ENCODE results near the gene CYFIP2.

Gene CYFIP2

DNA sequence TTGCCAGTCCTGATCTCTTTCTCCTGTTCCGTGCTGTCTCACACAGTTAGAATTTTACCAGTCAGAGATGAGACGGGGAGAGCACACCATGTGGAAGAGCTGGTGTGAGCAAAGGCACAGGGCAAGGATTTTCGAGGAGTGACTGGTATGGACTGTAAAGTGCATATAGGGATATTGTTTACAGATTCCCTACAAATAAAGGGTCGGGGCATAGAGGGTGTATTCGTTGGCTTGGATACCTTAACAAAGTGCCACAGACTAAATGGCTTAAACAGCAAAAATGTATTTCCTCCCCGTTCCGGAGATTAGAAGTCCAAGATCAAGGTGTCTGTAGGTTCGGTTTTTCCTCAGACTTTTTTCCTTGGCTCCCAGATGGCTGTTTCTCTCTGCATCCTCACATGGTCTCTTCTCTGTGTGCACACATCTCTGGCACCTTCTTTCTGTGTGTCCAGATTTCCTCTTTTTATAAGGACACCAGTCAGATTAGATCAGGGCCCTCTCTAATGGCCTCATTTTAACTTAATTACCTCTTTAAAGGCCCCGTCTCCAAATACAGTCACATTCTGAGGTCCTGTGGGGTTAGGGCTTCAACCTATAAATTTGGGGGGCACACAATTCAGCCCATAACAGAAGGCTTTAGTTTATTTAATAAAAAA, 23.4 kb downstream of the CYFIP2 start:
- DNase-seq, result no peak

DNA sequence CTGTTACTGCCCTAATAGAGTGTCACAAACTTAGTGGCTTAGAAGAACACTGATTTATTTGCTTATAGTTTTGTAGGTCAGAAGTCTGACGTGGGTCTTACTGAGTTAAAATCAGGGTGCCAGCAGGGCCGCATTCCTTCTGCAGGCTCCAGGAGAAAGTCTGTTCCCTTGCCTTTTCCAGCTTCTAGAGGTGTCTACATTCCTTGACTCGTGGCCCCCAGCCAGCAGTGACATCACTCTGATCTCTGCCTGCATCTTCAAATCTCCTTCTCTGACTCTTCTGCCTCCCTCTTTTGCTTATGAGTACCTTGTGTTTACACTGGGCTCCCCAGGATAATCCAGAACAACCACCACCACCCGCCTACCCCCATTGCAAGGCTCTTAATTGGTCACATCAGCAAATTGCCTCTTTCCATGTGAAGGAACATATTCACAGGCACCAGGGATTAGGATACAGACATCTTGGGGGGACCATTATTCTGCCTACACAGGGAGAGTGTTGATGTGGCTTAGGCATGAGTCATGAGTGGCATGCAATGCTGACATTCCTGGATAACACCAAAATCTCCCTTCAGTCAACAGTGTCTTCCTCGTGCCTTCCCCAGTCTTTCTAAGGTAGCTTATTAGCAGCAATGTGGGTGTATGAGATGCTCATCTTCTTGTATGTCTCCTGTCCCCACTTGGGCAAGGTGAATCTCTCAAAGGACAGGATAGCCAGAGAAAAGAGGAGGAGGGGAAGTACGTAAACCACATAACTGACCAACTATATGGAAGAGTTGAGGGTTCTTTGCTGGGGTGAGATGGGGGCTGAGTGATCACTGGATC, 24.4 kb downstream of the CYFIP2 start:
- DNase-seq, result no peak

DNA sequence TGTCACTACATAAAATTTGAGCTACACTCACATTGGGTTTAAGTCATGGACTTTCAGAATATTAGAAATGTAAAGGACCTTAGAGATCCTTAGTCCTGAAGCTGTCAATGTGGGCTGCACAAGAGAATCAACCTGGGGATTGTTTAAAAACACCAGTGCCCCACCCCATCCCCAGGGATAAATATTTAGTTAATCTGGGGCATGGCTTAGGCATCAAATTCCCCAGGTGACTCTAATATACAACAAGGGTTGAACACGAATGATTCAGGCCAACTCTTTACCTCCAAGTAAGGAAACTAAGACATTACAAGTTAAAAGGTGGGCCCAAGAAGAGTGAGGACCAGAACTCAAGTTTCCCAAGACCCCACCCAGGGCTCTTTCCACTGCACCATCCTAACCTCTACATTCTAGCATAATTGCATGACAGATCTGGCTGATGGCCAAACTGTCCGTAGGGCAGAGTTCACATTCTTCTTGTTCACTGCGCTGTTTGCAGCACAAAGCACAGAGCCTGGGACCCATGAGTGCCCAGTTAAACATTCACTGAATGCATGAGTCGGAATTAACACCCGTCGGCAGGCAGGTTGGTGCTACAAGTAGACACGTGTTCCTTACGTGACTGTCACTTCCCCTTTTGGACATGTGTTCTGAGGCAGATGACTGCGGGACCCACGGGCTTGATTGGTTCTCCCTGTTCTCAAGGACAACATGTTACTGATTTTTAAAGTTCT, 25.2 kb downstream of the CYFIP2 start:
- peak; percentile 13 for DNase-seq

DNA sequence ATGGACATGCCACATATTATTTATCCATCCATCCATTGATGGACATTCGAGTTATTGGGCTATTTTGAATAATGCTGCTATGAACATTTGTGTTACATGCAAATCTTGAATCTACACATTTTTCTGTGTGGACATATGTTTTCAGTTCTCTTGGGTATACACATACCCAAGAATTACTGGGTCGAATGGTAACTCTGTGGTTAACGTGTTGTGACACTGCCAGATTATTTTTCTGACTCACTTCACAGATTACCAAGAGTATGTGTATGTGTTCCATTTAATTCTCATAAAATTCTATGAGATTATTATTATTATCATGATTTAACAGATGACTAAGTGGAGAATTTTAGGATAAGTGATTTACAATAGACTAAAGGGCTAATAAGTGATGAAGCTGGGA, 26.7 kb downstream of the CYFIP2 start:
- DNase-seq, result no peak

DNA sequence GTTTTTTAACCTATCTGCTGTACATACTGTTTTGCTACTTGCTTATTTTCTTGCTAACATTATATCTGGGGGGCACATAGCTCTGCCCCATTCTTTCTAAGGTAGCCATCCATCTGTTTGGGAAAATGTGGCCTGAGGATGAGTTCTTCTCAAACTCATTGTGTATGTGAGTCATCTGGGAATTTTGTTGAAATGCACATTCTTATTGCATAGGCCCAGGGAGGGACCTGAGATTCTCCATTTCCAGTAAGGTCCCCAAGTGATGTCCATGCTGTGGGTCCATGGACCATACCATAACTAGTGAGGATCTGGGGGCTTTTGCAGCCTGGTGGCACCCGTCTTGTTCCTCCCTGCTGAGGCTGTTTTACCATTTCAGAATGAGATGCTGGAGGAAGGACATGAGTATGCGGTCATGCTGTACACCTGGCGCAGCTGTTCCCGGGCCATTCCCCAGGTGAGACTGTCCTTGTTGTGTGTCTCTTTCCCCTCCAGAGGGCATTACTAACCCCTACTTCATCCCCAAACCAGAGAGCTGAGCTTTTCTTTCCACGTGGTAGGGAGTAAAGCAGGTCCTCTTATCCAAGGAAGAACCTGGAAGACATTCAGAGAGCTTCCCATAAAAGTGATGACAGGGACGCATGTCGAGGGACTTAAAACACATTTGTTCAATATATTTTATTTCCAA, 28.6 kb downstream of the CYFIP2 start:
- no peak for DNase-seq

DNA sequence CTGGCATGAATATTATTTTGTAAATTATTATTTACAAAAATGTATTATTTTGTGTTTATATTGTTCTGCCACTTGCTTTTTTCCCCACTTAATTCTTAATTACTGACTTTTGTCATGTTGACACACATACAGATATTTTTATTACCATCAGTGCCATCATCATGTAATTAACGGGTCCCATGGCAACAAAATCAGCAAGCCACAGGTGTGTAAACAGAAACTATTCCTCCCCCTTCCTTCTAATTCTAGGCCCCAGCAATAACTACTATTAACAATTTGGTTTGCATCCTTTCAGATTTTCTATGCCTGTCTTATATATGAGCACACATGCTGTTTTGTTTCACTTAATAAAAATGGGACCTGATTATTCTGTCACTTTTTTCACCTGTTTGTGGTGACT, 29.3 kb downstream of the CYFIP2 start:
- no peak for DNase-seq

DNA sequence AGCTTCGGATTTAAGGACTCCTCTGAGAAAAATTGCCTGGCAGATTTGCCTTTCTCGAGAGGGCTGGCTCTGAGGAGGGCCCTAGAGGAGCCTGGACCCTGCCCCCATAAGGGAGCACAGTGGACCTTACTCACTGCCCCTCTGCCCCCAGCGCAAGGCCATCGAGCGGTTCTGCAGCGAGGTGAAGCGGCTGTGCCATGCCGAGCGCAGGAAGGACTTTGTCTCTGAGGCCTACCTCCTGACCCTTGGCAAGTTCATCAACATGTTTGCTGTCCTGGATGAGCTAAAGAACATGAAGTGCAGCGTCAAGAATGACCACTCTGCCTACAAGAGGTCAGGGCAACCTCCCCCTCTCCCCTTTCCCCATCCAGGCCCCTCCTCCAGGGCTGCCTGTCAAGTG, 34.6 kb downstream of the CYFIP2 start:
- no peak for DNase-seq

DNA sequence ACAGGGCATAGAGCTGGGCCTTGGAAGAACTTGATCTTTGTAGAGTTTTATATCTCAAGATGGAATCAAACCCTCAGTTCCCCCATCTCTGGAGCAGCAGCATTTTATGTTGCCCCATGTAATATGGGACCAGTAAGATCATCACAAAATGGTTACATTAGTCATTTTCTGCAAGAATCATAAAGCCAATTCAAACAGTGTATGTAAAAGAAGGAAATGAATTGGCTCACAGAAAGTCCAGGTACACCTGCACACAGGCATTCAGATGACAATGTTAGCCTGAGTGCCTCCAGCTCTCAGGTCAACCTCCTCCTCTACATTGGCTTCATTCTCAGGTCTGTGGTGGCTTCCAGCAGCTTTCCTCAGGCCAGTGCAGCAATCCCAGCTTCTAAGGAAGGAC, 35.1 kb downstream of the CYFIP2 start:
- no peak for DNase-seq

DNA sequence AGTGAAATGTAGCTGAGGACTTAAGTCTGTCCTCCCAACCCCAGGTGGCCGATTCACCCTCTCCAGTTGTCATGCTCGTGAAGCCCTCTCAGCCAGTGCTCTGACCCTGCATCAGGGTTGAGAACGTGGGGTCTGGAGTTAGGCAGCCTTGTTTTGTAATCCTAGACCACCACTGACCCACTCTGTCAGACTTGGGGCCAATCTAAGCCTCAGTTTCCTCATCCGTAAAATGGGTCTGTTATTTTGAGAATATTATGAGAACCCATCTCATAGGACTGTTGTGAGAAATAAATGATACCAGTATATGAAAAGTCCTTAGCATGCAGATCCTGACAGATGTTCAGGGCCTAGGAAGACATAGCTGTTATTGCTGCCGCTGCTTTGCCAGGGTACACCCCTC, 37.1 kb downstream of the CYFIP2 start:
- no peak for DNase-seq

DNA sequence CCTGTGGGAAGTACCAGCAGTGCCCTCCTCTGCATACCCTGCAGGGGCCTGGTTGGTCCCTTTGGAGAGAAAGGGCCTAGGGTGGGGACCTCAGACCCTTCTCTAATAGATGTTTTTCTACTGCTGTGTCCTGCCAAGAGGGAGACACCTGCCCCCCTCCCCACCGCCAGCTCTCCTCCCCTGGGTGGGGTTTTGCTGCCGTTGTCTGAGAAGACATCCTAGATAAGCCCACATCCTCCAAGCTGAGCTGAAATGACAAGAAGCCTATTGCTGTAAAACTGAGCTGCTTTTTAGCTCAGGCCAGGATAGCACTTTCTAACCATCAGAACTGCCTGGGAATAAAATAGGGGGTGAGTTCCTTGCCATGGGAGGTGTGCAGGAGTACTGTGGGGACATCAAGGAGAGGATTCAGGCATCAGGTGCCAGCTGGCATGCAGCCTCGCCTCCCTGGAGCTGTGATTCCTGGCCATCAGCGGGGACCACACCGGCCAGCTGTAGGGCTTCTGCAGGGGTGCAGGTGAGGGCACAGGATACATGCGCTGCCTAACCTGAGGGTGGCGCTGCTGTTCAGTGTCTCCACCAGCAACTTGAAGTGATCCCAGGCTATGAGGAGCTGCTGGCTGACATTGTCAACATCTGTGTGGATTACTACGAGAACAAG, 37.9 kb downstream of the CYFIP2 start:
- no peak for DNase-seq

DNA sequence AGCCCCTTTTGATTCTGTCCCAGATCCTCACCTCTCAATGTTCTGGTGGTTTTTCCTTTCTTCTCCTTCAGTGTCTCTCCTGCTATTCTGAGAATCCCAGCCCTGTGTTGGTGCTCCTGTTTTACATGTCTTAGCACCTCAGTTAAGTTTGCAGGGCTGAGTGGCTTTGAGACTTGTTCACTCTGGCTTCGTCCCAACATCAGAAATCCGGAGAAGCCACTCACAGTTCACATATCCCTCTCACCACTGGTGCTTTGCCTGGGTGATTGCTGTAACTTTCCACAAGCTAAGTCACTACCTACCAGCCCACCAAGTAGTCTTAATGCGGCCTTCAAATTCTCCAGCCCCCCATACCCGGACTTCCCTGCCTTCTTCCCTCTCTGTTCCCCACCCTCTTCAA, 40.2 kb downstream of the CYFIP2 start:
- DNase-seq, result no peak

DNA sequence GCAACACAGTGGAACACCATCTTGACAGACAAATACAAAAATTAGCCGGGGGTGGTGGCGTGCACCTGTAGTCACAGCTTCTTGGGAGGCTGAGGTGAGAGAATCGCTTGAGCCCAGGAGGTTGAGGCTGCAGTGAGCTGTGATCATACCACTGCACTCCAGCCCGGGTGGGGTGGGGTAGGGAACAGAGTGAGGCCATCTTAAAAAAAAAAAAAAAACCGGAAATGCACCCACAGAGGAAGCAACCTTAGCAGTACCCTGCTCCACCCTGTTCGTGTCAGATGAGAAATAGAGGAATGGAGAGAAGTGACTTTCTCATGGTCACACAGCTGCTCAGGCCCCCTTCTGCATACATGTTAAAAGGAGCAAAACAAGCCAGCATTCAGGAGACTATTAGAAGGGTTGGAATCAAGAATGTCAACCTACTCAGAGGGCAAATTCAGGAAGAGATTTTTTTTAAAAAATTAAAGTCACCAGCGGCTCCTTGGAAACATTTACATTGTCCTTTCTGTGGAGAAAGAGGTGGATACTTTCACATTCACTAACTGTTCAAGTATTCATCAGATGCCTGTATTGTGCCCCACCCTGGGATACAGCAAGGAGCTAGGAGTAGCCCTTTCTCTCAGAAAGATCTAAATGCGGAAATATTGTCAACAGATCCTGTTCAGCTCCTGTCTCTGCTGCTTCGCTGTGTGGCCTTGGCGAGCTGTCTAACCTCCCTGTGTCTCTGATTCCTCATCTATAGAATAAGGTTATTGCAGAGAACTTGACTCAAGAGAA, 41.0 kb downstream of the CYFIP2 start:
- peak; percentile 14 for DNase-seq

DNA sequence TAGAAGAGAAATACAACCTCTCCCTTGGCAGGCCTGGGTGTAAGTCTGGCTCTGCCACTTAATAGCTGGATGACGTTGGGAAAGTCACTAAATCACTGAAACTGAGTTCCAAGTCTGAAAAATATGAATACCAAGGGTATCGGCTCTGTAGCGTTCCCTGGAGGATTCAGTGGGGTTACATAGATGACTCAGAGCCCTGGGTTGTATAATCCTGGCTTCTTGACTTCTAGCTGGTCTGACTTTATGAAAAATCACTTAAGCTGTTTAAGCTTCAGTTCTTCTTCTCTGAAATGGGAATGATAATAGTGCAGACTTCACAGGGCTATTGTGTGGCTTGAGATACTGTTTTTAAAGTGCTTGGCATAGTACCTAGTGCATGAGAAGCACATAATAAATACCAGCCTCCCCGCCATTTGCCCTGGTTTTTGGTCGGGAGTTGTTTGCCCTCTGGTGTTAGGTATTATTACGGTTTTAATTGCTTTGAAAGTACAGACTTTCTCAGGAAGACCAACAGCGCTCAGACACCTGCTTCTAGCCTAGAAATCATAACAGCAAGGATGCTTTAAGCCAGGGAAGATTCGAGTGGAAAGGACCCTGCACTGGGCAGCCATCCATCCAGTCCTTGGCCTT, 43.0 kb downstream of the CYFIP2 start:
- DNase-seq, result no peak

DNA sequence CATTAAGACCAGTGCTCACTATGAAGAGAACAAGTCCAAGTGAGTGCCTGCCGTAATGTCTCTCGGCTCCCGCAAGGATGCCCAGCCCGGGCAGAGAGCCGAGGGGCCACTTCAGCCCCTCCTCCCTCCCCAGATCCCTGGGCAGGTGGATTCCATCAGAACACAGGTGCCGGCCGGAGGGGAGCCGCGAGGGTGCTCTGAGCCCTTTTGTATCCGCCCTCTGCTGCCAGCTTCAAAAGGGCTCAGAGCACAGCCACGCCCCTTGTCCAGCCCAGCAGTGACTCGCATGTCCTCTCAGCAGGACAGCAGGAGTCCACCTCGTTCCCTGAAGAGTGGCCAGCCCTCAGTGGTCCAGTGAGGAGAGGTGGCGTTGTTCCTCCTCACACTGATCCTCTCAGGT, 43.9 kb downstream of the CYFIP2 start:
- DNase-seq, result no peak

DNA sequence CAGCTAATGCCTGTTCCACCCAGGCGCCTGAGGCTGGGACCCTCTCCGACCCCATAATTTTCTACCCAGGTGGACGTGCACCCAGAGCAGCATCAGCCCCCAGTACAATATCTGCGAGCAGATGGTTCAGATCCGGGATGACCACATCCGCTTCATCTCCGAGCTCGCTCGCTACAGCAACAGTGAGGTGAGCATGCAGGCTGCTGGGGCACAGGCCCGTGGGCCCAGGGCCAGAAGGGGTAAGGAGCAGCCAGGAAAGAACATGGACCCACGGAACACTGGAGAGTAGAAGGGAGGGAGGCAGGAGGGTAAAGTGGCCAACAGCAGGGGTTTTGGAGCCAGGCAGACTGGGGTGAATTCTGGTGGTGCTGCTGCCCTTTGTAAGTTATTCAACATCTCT, 45.7 kb downstream of the CYFIP2 start:
- DNase-seq, result no peak

DNA sequence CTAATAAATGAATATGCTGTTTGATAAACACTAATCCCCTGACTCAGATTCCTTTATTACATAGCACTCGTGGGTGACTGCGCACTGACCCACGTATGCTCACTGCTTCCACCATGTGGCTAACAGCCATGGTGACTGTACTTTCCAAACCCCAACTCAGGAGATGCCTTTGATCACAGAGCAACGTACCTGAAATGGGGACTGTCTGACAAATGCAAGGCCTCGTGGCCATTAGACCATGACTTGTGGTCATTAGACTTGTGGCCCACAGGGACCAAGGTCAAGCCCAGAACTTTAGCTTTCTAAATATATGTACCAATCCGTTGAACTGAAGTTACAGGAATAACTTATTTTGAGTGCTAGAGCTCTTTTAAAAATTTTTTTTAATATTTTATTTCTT, 46.6 kb downstream of the CYFIP2 start:
- peak; percentile 15 for DNase-seq

DNA sequence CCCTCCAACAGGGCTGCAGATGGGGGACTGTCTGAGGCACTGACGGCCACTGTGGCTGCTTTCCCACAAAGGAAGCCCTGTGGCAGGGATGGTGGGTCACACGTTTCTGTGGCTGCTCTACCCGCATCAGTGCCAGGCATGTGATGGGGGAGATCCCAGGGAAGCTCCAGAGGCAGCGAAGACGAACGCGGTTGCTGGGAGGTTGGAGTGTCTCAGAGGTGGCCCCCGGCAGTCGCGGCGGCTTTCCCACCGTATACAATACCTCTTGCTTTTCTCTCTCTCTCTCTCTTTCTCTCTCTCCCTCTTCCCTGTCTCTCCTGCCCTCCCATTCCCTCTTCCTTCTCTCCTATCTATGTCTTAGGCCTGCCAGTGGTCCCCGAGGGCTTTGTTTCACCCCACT, 56.7 kb downstream of the CYFIP2 start:
- no peak for DNase-seq

DNA sequence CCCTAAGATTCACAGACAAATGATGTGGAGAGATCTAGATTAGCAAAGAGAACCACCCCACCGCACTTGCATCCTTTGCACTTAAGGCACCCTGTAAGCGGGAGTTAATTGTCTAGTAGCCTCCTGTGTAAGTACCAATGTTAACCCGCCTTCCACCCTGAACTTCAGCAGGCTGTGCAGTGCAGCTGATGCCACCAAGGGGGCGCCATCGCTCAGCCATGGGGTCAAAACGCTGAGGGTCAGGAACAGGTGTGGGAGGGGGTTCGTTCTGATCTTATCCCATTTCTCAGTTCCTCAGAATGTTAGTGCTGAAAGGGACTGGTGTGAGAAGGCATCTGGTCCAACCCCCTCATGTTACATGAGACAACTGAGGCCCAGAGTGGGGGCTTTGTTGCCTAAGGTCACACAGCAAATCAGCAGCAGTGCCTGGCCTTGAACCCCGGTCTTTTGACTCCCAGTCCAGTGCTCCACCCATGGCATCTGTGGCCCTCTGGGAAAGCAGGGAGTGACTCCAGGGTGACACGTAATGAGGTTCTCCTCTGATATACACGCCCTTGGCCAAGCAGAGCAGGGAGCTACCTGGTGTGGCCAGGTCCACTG, 57.3 kb downstream of the CYFIP2 start:
- DNase-seq, result no peak

DNA sequence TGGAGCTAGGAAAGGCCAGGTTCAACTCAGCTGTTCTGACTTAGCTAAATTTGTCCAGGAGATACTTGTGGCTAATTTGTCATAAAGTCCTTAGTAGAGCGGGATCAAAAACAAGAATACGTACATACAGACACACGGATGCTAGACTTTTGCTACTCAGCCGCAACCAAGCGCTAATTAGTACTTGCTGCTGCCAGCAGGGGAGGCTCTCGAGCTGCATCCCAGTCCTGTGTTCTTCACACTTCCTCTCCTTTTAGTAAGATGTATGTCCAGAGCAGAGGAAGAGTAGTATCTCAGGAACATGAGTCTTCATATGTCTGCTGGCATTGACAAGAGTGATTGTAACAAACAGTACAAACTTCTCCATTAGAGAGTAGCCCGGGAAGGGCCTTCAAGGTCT, 58.3 kb downstream of the CYFIP2 start:
- no peak for DNase-seq

DNA sequence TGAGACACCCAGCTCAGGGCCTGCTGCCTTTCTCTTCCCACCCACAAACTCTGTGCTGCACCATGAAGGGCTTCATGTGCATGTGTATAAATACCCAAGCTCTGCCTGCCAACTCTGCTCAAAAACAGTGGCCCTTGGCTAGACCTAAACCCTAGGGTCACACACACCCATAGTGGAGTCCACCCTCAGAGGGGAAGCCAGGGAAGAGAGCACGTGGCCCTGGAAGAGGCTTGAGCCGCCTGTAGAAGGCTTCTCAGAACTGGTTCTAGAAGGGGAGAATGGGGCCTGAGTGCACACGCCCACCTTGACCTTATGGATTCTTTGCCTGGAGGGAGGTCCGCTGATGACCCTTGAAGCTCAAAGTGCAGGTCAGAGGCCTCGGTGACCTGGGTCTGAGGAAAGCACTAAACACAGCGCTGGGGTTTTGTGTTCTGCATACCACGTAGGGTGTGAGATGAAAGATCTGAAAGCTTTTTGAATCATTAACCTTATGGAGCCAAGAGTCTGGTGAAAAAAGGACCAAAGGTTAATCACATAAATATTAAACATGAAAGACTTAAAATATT, 60.6 kb downstream of the CYFIP2 start:
- no peak for DNase-seq

DNA sequence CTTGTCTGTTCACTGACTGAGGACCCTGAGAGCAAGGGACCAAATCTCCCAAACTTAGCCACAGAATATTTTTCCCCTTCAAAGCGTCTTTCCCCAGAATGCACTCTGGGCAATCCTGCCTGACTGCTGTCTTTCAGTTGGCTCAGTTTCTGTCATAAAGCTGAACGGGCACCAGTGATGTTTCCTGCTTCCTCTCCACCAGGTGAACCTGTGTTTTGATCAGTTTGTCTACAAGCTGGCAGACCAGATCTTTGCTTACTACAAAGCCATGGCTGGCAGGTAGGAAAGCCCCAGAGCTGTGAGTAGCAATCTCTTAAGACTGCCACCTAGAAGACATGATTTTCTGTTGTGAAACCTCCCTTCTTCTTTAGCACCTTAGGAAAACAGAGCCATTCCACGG, 61.8 kb downstream of the CYFIP2 start:
- no peak for DNase-seq

Measured in MV-4-11 (cell line).